Astrocyte of the cerebellum (primary cell): Measurements from ENCODE around the gene RALGPS1.
A peak's percentile ranks its signal among the peaks of the same experiment; 100 is the strongest.

Experiments
- DNase-seq: peaks from one replicate; pipeline ENCODE4 v3.0.0-alpha.2; 2011; ENCODE audit warnings: low read depth
- H3K4me3 ChIP-seq: 2 replicates; pipeline ENCODE4 v1.5.1; 2011; ENCODE audit warnings: mild to moderate bottlenecking, low read depth, low read length, moderate library complexity
- CTCF ChIP-seq: IDR thresholded peaks from 2 replicates; pipeline ENCODE4 v1.5.1; 2012; ENCODE audit warnings: low read length, low read depth, moderate library complexity, mild to moderate bottlenecking; ENCODE audit errors: missing control alignments
- in situ Hi-C: cut with HindIII; loops from 2 replicates; pipeline ENCODE4 v1.10.0; 2017; ENCODE audit warnings: low sequenced_read_pairs

The RALGPS1 gene

GRCh38 chr9:126914458-126915280 lies at the start of gene RALGPS1:
Gene RALGPS1 (plus strand): TSS chr9:126914782. CDS start chr9:126962290, 47,508 bp downstream.
- no peak for TF ChIP-seq CTCF
- in situ Hi-C loops, result no loop called here
- H3K4me3 ChIP-seq, result peak within 1 kb of the TSS; percentile 36
- peak; percentile 78 for DNase-seq

GRCh38 chr9:126869368-126869767 lies 45.2 kb upstream of the RALGPS1 start:
- in situ Hi-C loops, result no loop called here
- no peak for DNase-seq
- no peak for TF ChIP-seq CTCF
- no peak overlapping the region for H3K4me3 ChIP-seq

- TF ChIP-seq CTCF, result no peak
- in situ Hi-C loops, result no loop called here
Observed at GRCh38 chr9:126872516-126872915, 42.1 kb upstream of the RALGPS1 start.

GRCh38 chr9:126874546-126875314 lies 39.9 kb upstream of the RALGPS1 start:
- TF ChIP-seq CTCF, result no peak
- peak; percentile 12 for DNase-seq
- in situ Hi-C loops, result no loop called here
- H3K4me3 ChIP-seq, result no peak overlapping the region

More at GRCh38 chr9:126872516-126872915, 42.1 kb upstream of the RALGPS1 start:
- DNase-seq, result no peak
- H3K4me3 ChIP-seq, result no peak overlapping the region

GRCh38 chr9:126875756-126876510 lies 38.6 kb upstream of the RALGPS1 start:
- H3K4me3 ChIP-seq, result no peak overlapping the region
- in situ Hi-C loops, result no loop called here
- no peak for TF ChIP-seq CTCF
- DNase-seq, result no peak

GRCh38 chr9:126876531-126876930 lies 38.1 kb upstream of the RALGPS1 start:
- no peak for DNase-seq
- TF ChIP-seq CTCF, result no peak
- in situ Hi-C loops, result no loop called here
- no peak overlapping the region for H3K4me3 ChIP-seq
